Measurements from ENCODE around the gene FAM210B.
"Not testable (repeated sequence)": the region's sequence is repeated elsewhere in the genome, so short reads cannot be mapped to it uniquely, and the experiment has no call there.

Gene FAM210B

GRCh38 chr20:56388882-56389281 is 30.1 kb downstream of the FAM210B start:
- DNase-seq, result no peak
- in situ Hi-C loops (cut with MboI; ENCODE audit: low pct_unique_long_range_greater_than_20kb, low sequenced_read_pairs), result no loop called here

DNA sequence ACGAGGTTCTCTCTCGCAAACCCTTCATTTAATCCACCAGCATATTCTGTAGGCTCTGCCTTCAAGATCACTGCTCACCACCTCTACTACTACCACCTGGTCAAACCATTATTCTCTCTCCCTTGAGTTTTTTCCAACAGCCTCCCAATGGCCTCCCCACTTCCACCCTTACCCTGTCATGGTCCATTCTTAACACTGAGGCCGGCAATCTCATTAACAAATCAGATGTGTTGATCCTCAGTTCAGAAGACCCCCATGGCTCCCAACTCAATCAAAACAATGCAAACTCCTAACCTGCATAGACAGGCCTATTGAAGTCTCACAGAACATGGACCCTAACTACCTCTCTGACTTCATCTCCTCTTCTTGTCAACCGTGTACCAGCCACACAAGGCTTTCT is 31.0 kb downstream of the FAM210B start:
- in situ Hi-C loops (cut with MboI; ENCODE audit: low pct_unique_long_range_greater_than_20kb, low sequenced_read_pairs), result no loop called here
- no peak for DNase-seq

GRCh38 chr20:56390396-56390795 is 31.6 kb downstream of the FAM210B start:
- DNase-seq; in situ Hi-C loops (cut with MboI; ENCODE audit: low pct_unique_long_range_greater_than_20kb, low sequenced_read_pairs): not testable (repeated sequence)

- peak; percentile 33 for DNase-seq
- in situ Hi-C loops (cut with MboI; ENCODE audit: low pct_unique_long_range_greater_than_20kb, low sequenced_read_pairs), result no loop called here
These were observed 32.3 kb downstream of the FAM210B start for GRCh38 chr20:56391037-56391436.

- no peak for DNase-seq
- in situ Hi-C loops (cut with MboI; ENCODE audit: low pct_unique_long_range_greater_than_20kb, low sequenced_read_pairs), result no loop called here
These were observed 32.9 kb downstream of the FAM210B start for GRCh38 chr20:56391596-56392131.

DNA sequence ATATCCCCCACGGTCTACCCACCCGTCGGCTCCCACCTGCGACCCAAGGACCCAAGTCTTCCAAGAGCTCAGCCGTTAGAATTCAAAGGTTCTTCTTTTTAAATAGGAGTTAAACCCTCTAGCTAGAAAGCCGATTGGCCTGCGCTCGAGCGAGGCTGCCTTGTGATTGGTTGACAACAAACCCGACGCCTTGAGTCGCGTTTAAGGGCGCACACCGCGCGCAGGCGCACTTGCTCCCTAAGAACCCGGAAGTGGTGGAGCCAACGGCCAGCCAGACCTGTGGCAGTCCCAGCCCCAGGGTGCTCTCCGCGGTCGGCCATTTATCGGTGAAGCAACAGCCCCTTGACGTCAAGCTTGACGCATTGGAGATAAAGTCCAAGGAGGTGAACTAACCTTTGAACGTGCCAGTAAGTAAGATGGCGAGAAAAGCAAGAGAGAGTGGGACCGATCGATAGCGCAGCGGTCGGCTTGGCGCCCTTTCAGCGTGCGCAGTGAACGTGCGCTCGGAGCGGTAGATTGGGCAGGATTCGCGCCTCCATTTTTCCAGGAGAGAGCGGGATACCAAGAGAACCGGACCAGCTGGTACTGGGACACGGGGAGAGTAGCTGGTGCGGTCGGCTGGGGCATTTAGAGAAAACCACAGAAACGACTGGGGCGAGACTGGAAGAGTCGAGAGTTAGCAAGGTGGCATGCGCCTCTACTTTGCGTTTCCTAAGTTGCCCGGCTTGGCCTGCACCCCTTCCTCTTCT is 33.5 kb downstream of the FAM210B start, which contains the start of the genes AURKA and CSTF1:
Gene AURKA (minus strand): TSS at position 84 of the 749 bp plus-strand sequence. CDS start 4,018 bp downstream, outside the sequence.
Gene CSTF1 (plus strand): TSS at position 514 of the 749 bp plus-strand sequence. CDS start 2,908 bp downstream, outside the sequence.
- peak; percentile 99 for DNase-seq
- in situ Hi-C loops (cut with MboI; ENCODE audit: low pct_unique_long_range_greater_than_20kb, low sequenced_read_pairs), result no loop called here

GRCh38 chr20:56392881-56393482 is 34.2 kb downstream of the FAM210B start:
- DNase-seq, result no peak
- in situ Hi-C loops (cut with MboI; ENCODE audit: low pct_unique_long_range_greater_than_20kb, low sequenced_read_pairs), result no loop called here

DNA sequence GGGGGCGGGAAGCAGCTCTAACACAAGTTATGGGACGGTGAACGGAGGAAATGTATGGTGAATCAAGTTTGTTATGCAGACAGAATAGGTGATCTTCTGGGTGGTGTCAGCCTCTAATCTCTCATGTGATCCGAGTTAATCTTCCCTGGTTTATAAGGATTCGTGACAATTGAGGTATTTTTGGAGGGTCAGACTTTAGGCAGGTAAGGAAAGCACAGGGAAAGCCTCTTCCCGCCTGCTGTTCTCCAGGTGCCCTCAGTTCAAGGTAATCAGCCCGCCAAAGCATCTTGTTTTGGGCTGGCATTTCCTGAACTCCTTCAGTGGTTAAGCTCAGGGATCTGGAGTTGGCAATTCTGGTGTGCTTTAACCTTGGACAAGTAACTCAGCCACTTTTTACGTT is 34.9 kb downstream of the FAM210B start:
- no peak for DNase-seq
- in situ Hi-C loops (cut with MboI; ENCODE audit: low pct_unique_long_range_greater_than_20kb, low sequenced_read_pairs), result no loop called here

DNA sequence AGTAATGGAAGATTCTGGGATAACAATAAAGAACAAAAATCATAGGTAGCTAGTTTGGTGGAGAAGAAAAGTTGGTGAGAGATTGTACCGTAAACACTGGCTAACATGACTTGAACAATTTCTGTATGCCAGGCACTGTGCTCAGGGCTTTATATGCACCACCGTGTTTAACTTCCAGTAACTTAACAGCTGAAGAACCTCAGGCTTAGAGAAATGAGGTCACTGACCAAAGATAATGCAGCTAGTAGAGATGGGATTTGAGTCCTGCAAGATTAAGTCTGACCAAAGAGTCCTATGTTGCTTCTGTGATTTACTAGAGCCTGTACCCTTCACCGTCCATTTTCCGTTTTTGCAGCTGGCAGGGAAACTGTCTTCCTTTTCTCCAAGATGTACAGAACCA is 36.4 kb downstream of the FAM210B start:
- no peak for DNase-seq
- in situ Hi-C loops (cut with MboI; ENCODE audit: low pct_unique_long_range_greater_than_20kb, low sequenced_read_pairs), result no loop called here

DNA sequence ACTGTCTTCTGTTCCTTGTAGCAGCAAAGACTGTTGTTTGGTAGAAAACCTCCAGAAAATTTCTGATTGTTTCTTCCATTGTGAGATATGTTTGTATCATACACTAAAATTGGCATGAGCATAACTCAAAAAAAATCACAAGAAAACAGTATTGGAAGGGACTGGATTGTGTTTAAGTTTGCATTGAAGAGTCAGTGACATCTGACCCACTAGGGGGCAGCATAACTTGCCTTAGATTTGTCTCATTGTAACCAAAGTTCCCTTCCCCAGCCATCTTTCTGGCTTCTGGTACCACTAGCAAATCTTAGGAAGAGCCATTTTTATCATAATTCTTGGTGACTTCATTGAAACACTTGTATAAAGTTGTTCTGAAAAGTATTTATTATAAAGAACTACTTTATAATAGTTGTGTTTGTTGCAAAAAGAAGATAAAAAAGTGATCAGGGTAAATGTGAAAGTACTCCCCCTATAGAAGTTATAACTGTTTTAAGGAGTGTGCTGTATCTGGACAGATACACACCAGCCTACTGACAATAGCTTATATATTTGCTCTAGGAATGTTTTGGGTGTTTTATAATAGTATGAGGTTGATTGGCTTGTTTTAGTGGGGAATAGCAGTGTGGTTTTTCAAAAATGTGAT is 41.3 kb downstream of the FAM210B start:
- DNase-seq, result peak; percentile 84
- in situ Hi-C loops (cut with MboI; ENCODE audit: low pct_unique_long_range_greater_than_20kb, low sequenced_read_pairs), result no loop called here

- in situ Hi-C loops (cut with MboI; ENCODE audit: low pct_unique_long_range_greater_than_20kb, low sequenced_read_pairs), result no loop called here
- no peak for DNase-seq
These were observed 44.7 kb downstream of the FAM210B start for GRCh38 chr20:56403465-56403864.

GRCh38 chr20:56405356-56405755 is 46.6 kb downstream of the FAM210B start:
- DNase-seq; in situ Hi-C loops (cut with MboI; ENCODE audit: low pct_unique_long_range_greater_than_20kb, low sequenced_read_pairs): not testable (repeated sequence)

DNA sequence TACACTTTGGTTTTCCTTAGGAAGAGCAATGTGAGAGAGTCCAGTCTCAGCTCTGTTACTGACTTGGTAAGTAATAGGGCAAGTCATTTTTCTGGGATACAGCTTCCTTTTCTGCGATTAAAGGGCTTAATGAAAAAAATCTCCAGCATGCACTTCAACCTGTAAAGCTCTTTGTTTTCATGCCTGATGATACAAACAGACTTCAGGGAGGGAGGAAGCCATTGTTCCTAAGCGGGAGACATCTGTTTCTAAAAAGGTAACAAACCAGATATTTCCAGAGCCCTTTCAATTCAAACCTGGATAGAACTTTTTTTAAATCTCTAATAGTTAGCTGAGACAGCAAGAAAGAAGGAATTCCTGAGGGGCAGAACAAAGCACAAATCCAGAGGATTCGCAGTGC is 48.1 kb downstream of the FAM210B start:
- DNase-seq, result no peak
- in situ Hi-C loops (cut with MboI; ENCODE audit: low pct_unique_long_range_greater_than_20kb, low sequenced_read_pairs), result no loop called here

DNA sequence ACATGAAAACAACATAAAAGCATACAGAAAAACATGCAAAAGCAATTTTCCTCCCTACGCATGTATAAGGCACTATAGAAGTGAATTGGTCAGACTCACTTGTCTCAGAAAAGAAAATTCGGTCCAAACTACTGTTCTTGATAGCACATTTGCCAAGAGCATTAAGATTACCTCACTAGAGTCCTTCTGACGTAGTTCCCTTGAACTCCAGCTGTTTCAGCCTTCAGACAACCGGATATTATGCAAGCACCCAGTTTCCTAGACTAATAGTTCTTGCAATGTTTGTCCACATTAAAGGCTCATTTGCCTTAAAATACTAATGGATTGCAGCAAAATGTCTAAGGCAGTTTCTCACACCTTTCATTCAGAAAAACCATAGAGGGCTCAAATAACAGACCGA is 50.7 kb downstream of the FAM210B start:
- in situ Hi-C loops (cut with MboI; ENCODE audit: low pct_unique_long_range_greater_than_20kb, low sequenced_read_pairs), result no loop called here
- peak; percentile 21 for DNase-seq

DNA sequence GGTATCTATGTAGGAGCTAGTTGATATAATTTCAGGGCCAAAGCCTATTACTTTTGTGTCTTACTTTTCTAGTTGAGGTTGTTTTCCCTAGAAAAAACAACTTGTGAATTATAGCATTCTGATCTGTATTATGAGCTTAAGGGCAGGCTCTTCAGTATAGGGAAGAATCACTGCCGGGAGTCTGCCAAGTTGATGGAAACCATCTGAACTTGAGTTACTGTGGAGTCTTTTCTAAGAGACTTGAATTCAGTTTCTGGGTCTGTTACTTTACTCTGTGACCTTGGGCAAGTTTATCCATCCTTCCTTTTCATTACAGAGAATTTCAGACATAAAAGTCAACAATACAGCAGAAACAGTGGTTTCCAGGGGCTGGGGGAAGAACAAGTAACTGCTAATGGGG is 51.2 kb downstream of the FAM210B start:
- in situ Hi-C loops (cut with MboI; ENCODE audit: low pct_unique_long_range_greater_than_20kb, low sequenced_read_pairs), result no loop called here
- DNase-seq, result no peak

DNA sequence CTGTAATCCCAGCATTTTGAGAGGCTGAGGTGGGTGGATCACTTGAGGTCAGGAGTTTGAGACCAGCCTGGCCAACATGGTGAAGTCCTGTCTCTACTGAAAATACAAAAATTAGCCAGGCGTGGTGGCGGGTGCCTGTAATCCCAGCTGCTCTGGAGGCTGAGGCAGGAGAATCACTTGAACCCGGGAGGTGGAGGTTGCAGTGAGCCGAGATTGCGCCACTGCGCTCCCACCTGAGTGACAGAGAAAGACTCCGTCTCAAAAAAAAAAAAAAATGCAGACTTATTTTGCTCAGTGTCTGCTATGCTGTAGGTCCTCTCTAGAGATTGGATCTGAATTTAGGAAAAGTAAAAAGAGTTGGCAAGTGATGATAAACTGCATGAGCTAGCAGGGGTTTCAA is 52.5 kb downstream of the FAM210B start:
- in situ Hi-C loops (cut with MboI; ENCODE audit: low pct_unique_long_range_greater_than_20kb, low sequenced_read_pairs); DNase-seq: not testable (repeated sequence)

- in situ Hi-C loops (cut with MboI; ENCODE audit: low pct_unique_long_range_greater_than_20kb, low sequenced_read_pairs), result no loop called here
- peak; percentile 97 for DNase-seq
These were observed 53.1 kb downstream of the FAM210B start, which contains the start of gene CASS4 for GRCh38 chr20:56411759-56412472. Gene CASS4 (plus strand): TSS chr20:56412260. CDS start chr20:56412459, 199 bp downstream.

GRCh38 chr20:56412473-56412790 is 53.7 kb downstream of the FAM210B start:
- no peak for DNase-seq
- in situ Hi-C loops (cut with MboI; ENCODE audit: low pct_unique_long_range_greater_than_20kb, low sequenced_read_pairs), result no loop called here

DNA sequence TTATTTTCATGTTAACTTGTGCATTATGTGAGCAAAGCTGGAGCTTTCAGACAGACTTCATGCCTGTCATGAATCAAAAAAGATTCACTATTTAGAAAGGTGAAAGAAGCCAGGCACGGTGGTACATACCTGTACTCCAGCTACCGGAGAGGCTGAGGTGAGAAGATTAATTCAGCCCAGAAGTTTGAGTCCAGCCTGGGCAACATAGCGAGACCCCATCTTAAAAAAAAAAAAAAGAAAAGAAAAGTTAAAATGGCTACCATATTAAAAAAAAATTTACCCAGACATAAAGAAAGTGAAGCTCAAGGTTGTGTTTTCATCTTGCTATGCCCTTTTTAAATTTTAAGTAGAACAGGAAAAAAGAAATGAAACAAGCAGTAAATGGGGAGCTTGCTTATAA is 54.2 kb downstream of the FAM210B start:
- no peak for DNase-seq
- in situ Hi-C loops (cut with MboI; ENCODE audit: low pct_unique_long_range_greater_than_20kb, low sequenced_read_pairs), result no loop called here

Data from KBM-7 (cell line).